K562 (cell line): ENCODE results near the gene ATP5ME. TPM values are rescaled to one million over a fixed set of nuclear protein-coding genes. Genes with fewer than 3 reads are reported as not detected.

ENCODE experiments used
- ATAC-seq: fragments of 200-7000 bp; cut with Tn5 transposase; 3 replicates; pipeline ENCODE4 v1.9.1; 2020; ENCODE audit warnings: moderate library complexity
- BruUV-seq: library from RNA; stranded (reverse); fragments of 400-500 nt; replicated peaks from 2 replicates; lab custom pipeline; 2021; lab: Mats Ljungman, UMichigan
- CTCF ChIA-PET: fragments of 300-600 bp; formaldehyde crosslinking; extraction: SDS; loops from one replicate; lab custom pipeline; 2021; ENCODE audit warnings: low intra/inter-chr PET ratio; lab: Yijun Ruan, JAX
- POLR2A ChIA-PET: fragments of 300-600, 350-650 bp; sonication (Branson Sonifier 250); formaldehyde crosslinking; extraction: SDS; loops from one replicate; lab custom pipeline; 2021; ENCODE audit warnings: antibody characterized with exemption, inconsistent platforms; lab: Yijun Ruan, JAX
- DNase-seq, 4 experiments: peaks; one replicate each; pipeline versions ENCODE4 v3.0.0 to v3.0.0-alpha.2; 2011 to 2018; ENCODE audit warnings: low spot score in 3 of 4, mixed read lengths in 3 of 4; ENCODE audit errors: extremely low read depth in 1 of 4
- FAIRE-seq: peaks from 2 replicates; lab custom pipeline; 2011; peaks lifted over from hg19 to GRCh38; lab: Jason Lieb, UNC
- H2AFZ ChIP-seq: 2 replicates; pipeline ENCODE4 v1.6.0; 2011; ENCODE audit warnings: low read depth, low read length, control low read depth, inconsistent platforms
- H3K27ac ChIP-seq: fragments of 200-600 bp; 3 replicates; pipeline ENCODE4 v1.8.0; 2011; ENCODE audit warnings: low read depth, mild to moderate bottlenecking, control low read depth, inconsistent platforms, low read length, moderate library complexity, mixed read lengths; ENCODE audit errors: extremely low read depth
- H3K27me3 ChIP-seq, 2 experiments: fragments of 300-600 bp in 1 of 2; 2 replicates in 1 of 2; 3 replicates in 1 of 2; pipeline versions ENCODE4 v1.6.0 to v1.8.0; 2011; ENCODE audit warnings: inconsistent platforms in 2 of 2, low read length in 2 of 2, mild to moderate bottlenecking in 1 of 2, mixed read lengths in 1 of 2, moderate library complexity in 1 of 2; ENCODE audit not compliant: control insufficient read depth in 2 of 2, insufficient read depth in 2 of 2
- H3K36me3 ChIP-seq: fragments of 300-600 bp; 3 replicates; pipeline ENCODE4 v1.8.0; 2011; ENCODE audit warnings: mild to moderate bottlenecking, low read length, inconsistent platforms; ENCODE audit not compliant: control insufficient read depth, insufficient read depth
- H3K4me1 ChIP-seq, 2 experiments: fragments of 200-600 bp in 1 of 2; replicated peaks in 1 of 2; 2 replicates in 1 of 2; 3 replicates in 1 of 2; pipeline versions ENCODE4 v1.5.1 to v1.8.0; 2011; ENCODE audit warnings: inconsistent platforms in 2 of 2, low read length in 2 of 2, mild to moderate bottlenecking in 1 of 2, mixed read lengths in 1 of 2, moderate library complexity in 1 of 2; ENCODE audit not compliant: control insufficient read depth in 2 of 2, insufficient read depth in 2 of 2
- H3K4me2 ChIP-seq: 2 replicates; pipeline ENCODE4 v1.6.1; 2011; ENCODE audit warnings: low read length, control low read depth, inconsistent platforms, mixed read lengths; ENCODE audit not compliant: insufficient read depth
- H3K4me3 ChIP-seq: fragments of 200-600 bp; sonication (generic), shearing (Covaris generic); 2 replicates; pipeline ENCODE4 v1.5.1; 2016; ENCODE audit warnings: control low read depth, inconsistent platforms
- H3K79me2 ChIP-seq: fragments of 200-600 bp; 3 replicates; pipeline ENCODE4 v1.8.0; 2011; ENCODE audit warnings: low read length, inconsistent platforms; ENCODE audit not compliant: control insufficient read depth, insufficient read depth
- H3K9ac ChIP-seq, 2 experiments: 2 replicates each; pipeline versions ENCODE4 v1.6.0 to v1.6.1; 2011; ENCODE audit warnings: low read depth in 2 of 2, low read length in 2 of 2, control low read depth in 1 of 2, inconsistent platforms in 1 of 2, mild to moderate bottlenecking in 1 of 2, mixed read lengths in 1 of 2; ENCODE audit not compliant: insufficient read depth in 1 of 2
- H3K9me1 ChIP-seq: one replicate; pipeline ENCODE4 v1.6.0; 2011; ENCODE audit warnings: inconsistent platforms, mild to moderate bottlenecking, low read length, moderate library complexity; ENCODE audit not compliant: control insufficient read depth, insufficient read depth
- H3K9me3 ChIP-seq: replicated peaks from 2 replicates; pipeline ENCODE4 v1.5.1; 2011; ENCODE audit warnings: low read depth, low read length, inconsistent platforms; ENCODE audit not compliant: control insufficient read depth, insufficient read depth
- H4K20me1 ChIP-seq: replicated peaks from 2 replicates; pipeline ENCODE4 v1.6.1; 2011; ENCODE audit warnings: low read length, inconsistent platforms, mixed read lengths; ENCODE audit not compliant: control insufficient read depth, insufficient read depth
- EGR1 ChIP-seq: fragments of 450-650 bp; conservative IDR thresholded peaks from 2 replicates; pipeline ENCODE4 v1.6.1; 2017; ENCODE audit warnings: mild to moderate bottlenecking
- EP400 ChIP-seq: fragments of 450-650 bp; IDR thresholded peaks from 2 replicates; pipeline ENCODE4 v1.6.1; 2017; ENCODE audit warnings: antibody characterized with exemption, mild to moderate bottlenecking, moderate library complexity
- FOXM1 ChIP-seq, 2 experiments: fragments of 450-650 bp in 1 of 2; sonication (generic) in 1 of 2; formaldehyde crosslinking in 1 of 2; IDR thresholded peaks; 2 replicates each; pipeline versions ENCODE4 v1.6.1 to v1.9.0; 2017 to 2022; ENCODE audit warnings: low read depth in 2 of 2, mild to moderate bottlenecking in 2 of 2, missing genetic modification reagents in 1 of 2, moderate library complexity in 1 of 2
- GABPA ChIP-seq: fragments of 200-800 bp; sonication (Bioruptor generic); conservative IDR thresholded peaks from 2 replicates; pipeline ENCODE4 v1.6.1; 2016; ENCODE audit warnings: low read depth, missing genetic modification characterization, missing compliant biosample characterization
- HDAC1 ChIP-seq, 2 experiments: fragments of 450-650 bp; IDR thresholded peaks; 2 replicates each; pipeline ENCODE4 v1.6.1; 2016 to 2017; ENCODE audit warnings: inconsistent platforms in 1 of 2, mild to moderate bottlenecking in 1 of 2, moderate library complexity in 1 of 2
- KDM5B ChIP-seq: fragments of 200-600 bp; sonication (generic); IDR thresholded peaks from 2 replicates; pipeline ENCODE4 v1.6.1; 2012; ENCODE audit warnings: low read depth, mild to moderate bottlenecking, moderate library complexity, low read length, control low read depth, inconsistent platforms; ENCODE audit not compliant: insufficient replicate concordance
- L3MBTL2 ChIP-seq: fragments of 450-650 bp; IDR thresholded peaks from 2 replicates; pipeline ENCODE4 v1.6.1; 2016; ENCODE audit warnings: mild to moderate bottlenecking, moderate library complexity
- MAZ ChIP-seq, 2 experiments: fragments of 450-650 bp in 1 of 2; sonication (generic) in 1 of 2; formaldehyde crosslinking; IDR thresholded peaks in 1 of 2; conservative IDR thresholded peaks in 1 of 2; 2 replicates each; pipeline versions ENCODE4 v1.4.0 to v1.5.0; 2020; ENCODE audit warnings: mild to moderate bottlenecking in 1 of 2, missing genetic modification reagents in 1 of 2
- MYC ChIP-seq, 2 experiments: fragments of 250-450 bp in 1 of 2; sonication (Bioruptor Pico) in 1 of 2; IDR thresholded peaks; 2 replicates each; pipeline versions ENCODE4 v1.5.1 to v1.6.1; 2012 to 2021; ENCODE audit warnings: low read depth in 2 of 2, borderline replicate concordance in 1 of 2, improper control_type of control experiment in 1 of 2, low read length in 1 of 2, mild to moderate bottlenecking in 1 of 2, moderate library complexity in 1 of 2
- NKRF ChIP-seq: fragments of 450-650 bp; IDR thresholded peaks from 2 replicates; pipeline ENCODE4 v1.6.1; 2016; ENCODE audit warnings: borderline replicate concordance
- NR2C1 ChIP-seq, 2 experiments: fragments of 450-650 bp; IDR thresholded peaks; 2 replicates each; pipeline ENCODE4 v1.6.1; 2017; ENCODE audit warnings: mild to moderate bottlenecking in 2 of 2, antibody characterized with exemption in 1 of 2, inconsistent platforms in 1 of 2, missing compliant biosample characterization in 1 of 2, missing genetic modification characterization in 1 of 2
- TGIF2 ChIP-seq: sonication (generic); formaldehyde crosslinking; IDR thresholded peaks from 2 replicates; pipeline ENCODE4 v1.8.1; 2022; ENCODE audit warnings: mild to moderate bottlenecking, missing genetic modification reagents, moderate library complexity
- ZNF551 ChIP-seq: fragments of 250-450 bp; sonication (Bioruptor Pico); IDR thresholded peaks from 2 replicates; pipeline ENCODE4 v1.5.0; 2021; ENCODE audit warnings: mild to moderate bottlenecking, moderate library complexity
- ZNF717 ChIP-seq: fragments of 250-450 bp; sonication (Bioruptor Pico); IDR thresholded peaks from 2 replicates; pipeline ENCODE4 v1.5.0; 2021
- ZNF780A ChIP-seq: fragments of 250-450 bp; sonication (Bioruptor Pico); IDR thresholded peaks from 2 replicates; pipeline ENCODE4 v1.5.0; 2021; ENCODE audit warnings: mild to moderate bottlenecking
- ZSCAN29 ChIP-seq: fragments of 450-650 bp; IDR thresholded peaks from 2 replicates; pipeline ENCODE4 v1.6.1; 2017
- WGBS: fragments of 100-300 bp; shearing (Covaris generic); methylation state at CpG from one replicate; pipeline ENCODE4 v1.1.6; 2016; ENCODE audit warnings: low coverage, mixed read lengths; ENCODE audit not compliant: insufficient coverage; ENCODE audit errors: missing lambda C conversion rate; 5-methylcytosine and 5-hydroxymethylcytosine counted together
- in situ Hi-C: fragments of 300-500 bp; cut with MboI; formaldehyde crosslinking; loops from 4 replicates; pipeline ENCODE4 v1.15.0; 2018; ENCODE audit warnings: inconsistent platforms, mixed read lengths
- intact Hi-C: fragments of 100-400 bp; cut with micrococcal nuclease; formaldehyde crosslinking; loops from 2 replicates; pipeline ENCODE4 v1.14.2; 2022
- polyA plus RNA-seq, 8 experiments: library from polyadenylated mRNA; depleted of rRNA in 4 of 8; stranded (reverse) in 5 of 8; unstranded in 3 of 8; fragments of >200 nt; fragmentation: Nextera tagmentation in 2 of 8; fragmentation: Illumina TruSeq in 1 of 8; extraction: Ambion mirVana in 2 of 8; extraction: Trizol in 1 of 8; gene quantifications; 2 replicates each; pipeline versions ENCODE4 v1.2.1 to v1.2.3, GENCODE V29; 2011 to 2014; ENCODE audit warnings: inconsistent platforms in 1 of 8, missing spikeins in 1 of 8
- total RNA-seq, 7 experiments: library from RNA; depleted of rRNA in 6 of 7; stranded (reverse); fragments of >200 nt in 6 of 7; fragmentation: Illumina TruSeq in 2 of 7; extraction: Trizol in 2 of 7; gene quantifications; 2 replicates each; pipeline versions ENCODE4 v1.2.1 to v1.2.3, GENCODE V29; 2011 to 2021; ENCODE audit warnings: low replicate concordance in 1 of 7
- TF ChIP-seq, protein P1 (sequence below): IDR thresholded peaks from 3 replicates; pipeline ENCODE4 v1.6.1; 2011; ENCODE audit warnings: borderline replicate concordance, mild to moderate bottlenecking; ENCODE audit not compliant: insufficient read length, insufficient read depth

ATP5ME gene
- total and polyA plus RNA-seq, 9 of the 15 experiments (the other 6 are each of a cell fraction or from before 2014, with no cell fraction given) = 509 to 2,480 (median 887) TPM

DNA sequence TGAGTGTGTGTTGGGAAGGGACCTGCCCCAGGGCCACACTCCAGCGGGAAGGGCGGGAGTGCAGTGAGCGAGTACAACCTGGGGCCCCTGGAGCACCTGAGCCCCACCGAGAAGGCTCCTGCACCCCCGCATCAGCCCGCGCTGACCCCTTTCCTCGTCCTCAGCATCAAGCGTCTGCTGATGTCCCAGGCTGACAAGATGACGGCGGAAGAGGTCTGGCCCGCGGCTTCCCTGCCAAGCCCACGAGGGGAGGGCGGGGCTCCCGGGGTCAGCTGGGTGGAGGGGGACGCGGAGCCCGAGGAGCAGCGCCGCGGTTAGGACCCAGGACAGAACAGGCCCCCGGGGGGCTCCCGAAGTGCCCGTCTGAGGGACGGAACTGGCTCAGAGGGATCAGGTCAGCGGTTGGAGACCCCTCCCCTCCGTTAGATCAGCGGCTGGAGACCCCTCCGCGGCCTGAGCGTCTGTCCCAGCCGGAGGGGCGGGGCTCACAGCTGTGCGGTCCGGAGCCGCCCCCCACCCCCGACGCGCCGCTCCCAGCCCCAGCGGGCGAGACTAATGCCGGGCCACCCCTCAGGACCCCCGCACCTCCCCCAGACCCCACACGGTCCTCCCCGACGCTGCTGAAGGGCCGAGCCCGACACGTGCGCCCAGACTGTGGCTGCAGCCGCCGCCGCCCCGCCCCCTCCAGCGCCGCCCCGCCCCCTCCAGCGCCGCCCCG, 7.0 kb upstream of the ATP5ME start:
- peak overlapping the region; percentile 50 for H3K4me2 ChIP-seq
- ChIA-PET CTCF (no interaction called here), POLR2A (interaction anchor here (0.6 kb wide), 1 partner anchor 10 kb away, joined by 4 read pairs; no protein-coding TSS in a partner anchor)
- DNase-seq (peak; percentile 79 to 87 (median 84)), FAIRE-seq (no peak), ATAC-seq (peak; percentile 78)
- peak overlapping the region; percentile 4 to 90; a peak in 3 of 4 replicates for H3K9ac ChIP-seq
- intact Hi-C loops = loop anchor here (5.0 to 10.0 kb wide), 3 partner anchors 54 to 304 kb away; partner anchors contain the start of gene IDUA
- WGBS = 3% methylated on average over 20 of the region's 62 CpGs
- H3K9me1 ChIP-seq = no peaks in the 10 kb centered on the region
- BruUV-seq = no TSS peak
- 0 out of 2 replicates have a peak, but pooled peaks cover 4% of the 10 kb centered on the region for H4K20me1 ChIP-seq
- H3K9me3 ChIP-seq = no peaks in the 10 kb centered on the region
- H3K36me3 ChIP-seq = no peaks in the 10 kb centered on the region
- no peaks in the 10 kb centered on the region for H3K27me3 ChIP-seq
- in situ Hi-C loops = no loop called here
- H2AFZ ChIP-seq = peak overlapping the region; percentile 82
- peak overlapping the region; percentile 63; the same call in 2 of the 3 replicates for H3K27ac ChIP-seq
- H3K79me2 ChIP-seq = no peaks in the 10 kb centered on the region
- H3K4me3 ChIP-seq = peak overlapping the region; percentile 44
- peaks cover 11 to 94% of the 10 kb centered on the region in 2 experiments; a peak in 4 of 5 replicates for H3K4me1 ChIP-seq
- TF ChIP-seq GABPA (tag) = peak; percentile 6; the same call in 1 of the 2 replicates
- TF ChIP-seq FOXM1 (IDR thresholded peaks at IDR 0.05; ENCODE audit: low read depth) = no peak
- peak; percentile 42; the same call in 1 of the 2 replicates for TF ChIP-seq FOXM1 (CRISPR knock-in tag; IDR thresholded peaks at IDR 0.05; ENCODE audit: low read depth)
- peak; percentile 47 to 57; a peak in 3 of 4 replicates for TF ChIP-seq MAZ (CRISPR knock-in tag; conservative IDR thresholded peaks at IDR 0.05 in 1 of 2, IDR thresholded peaks at IDR 0.05 in 1 of 2)
- TF ChIP-seq HDAC1 (IDR thresholded peaks at IDR 0.05) = peak in 1 of 2 experiments; percentile 81; a peak in 2 of 4 replicates
- TF ChIP-seq TGIF2 (CRISPR knock-in tag) = 0 out of 2 replicates have a peak, but pooled peaks have one; percentile 11
- peak; percentile 65; the same call in 1 of the 2 replicates for TF ChIP-seq NKRF
- peak; percentile 64 for TF ChIP-seq L3MBTL2
- peak; percentile 63; the same call in 1 of the 2 replicates for TF ChIP-seq EP400
- TF ChIP-seq ZNF551 (CRISPR knock-in tag) = no peak
- TF ChIP-seq ZNF717 (CRISPR knock-in tag) = no peak
- TF ChIP-seq NR2C1 (IDR thresholded peaks at IDR 0.05) = peak; percentile 40; the same call in 1 of the 2 replicates
- TF ChIP-seq NR2C1 (tag; IDR thresholded peaks at IDR 0.05) = peak; percentile 34; the same call in 1 of the 2 replicates
- no peak for TF ChIP-seq ZSCAN29
- TF ChIP-seq MYC (IDR thresholded peaks at IDR 0.05; ENCODE audit: low read depth, low read length) = peak; percentile 58; the same call in 1 of the 2 replicates
- TF ChIP-seq MYC (CRISPR knock-in tag; IDR thresholded peaks at IDR 0.05; ENCODE audit: borderline replicate concordance, low read depth) = no peak
- TF ChIP-seq, protein P1, sequence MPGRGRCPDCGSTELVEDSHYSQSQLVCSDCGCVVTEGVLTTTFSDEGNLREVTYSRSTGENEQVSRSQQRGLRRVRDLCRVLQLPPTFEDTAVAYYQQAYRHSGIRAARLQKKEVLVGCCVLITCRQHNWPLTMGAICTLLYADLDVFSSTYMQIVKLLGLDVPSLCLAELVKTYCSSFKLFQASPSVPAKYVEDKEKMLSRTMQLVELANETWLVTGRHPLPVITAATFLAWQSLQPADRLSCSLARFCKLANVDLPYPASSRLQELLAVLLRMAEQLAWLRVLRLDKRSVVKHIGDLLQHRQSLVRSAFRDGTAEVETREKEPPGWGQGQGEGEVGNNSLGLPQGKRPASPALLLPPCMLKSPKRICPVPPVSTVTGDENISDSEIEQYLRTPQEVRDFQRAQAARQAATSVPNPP = no peak
- TF ChIP-seq ZNF780A (CRISPR knock-in tag) = no peak
- TF ChIP-seq KDM5B = peak; percentile 15
- TF ChIP-seq EGR1 = 0 out of 2 replicates have a peak, but pooled peaks have one; percentile 8
